Fibroblast of upper back skin (primary cell): ENCODE results near the gene ZNF180.
"Not testable (repeated sequence)": the region's sequence is repeated elsewhere in the genome, so short reads cannot be mapped to it uniquely, and the experiment has no call there.

Experiments used
- DNase-seq: peaks from one replicate; pipeline ENCODE4 v3.0.0-alpha.2; 2013

ZNF180 gene

GRCh38 chr19:44499962-44500949, at the start of gene ZNF180:
Gene ZNF180, minus strand, starts transcription at chr19:44500522. Its CDS starts 3,188 bp downstream, at chr19:44497334.
- peak; percentile 93 for DNase-seq

GRCh38 chr19:44549507-44549906, 49.2 kb upstream of the ZNF180 start:
- no peak for DNase-seq

GRCh38 chr19:44548736-44549135, 48.4 kb upstream of the ZNF180 start:
- DNase-seq = peak; percentile 83

- no peak for DNase-seq
Observed at GRCh38 chr19:44544031-44544430, 43.7 kb upstream of the ZNF180 start.

GRCh38 chr19:44542671-44543070, 42.3 kb upstream of the ZNF180 start:
- DNase-seq = no peak

GRCh38 chr19:44540736-44541135, 40.4 kb upstream of the ZNF180 start:
- DNase-seq = no peak

- DNase-seq = no peak
Observed at GRCh38 chr19:44539991-44540390, 39.7 kb upstream of the ZNF180 start.

GRCh38 chr19:44539236-44539826, 39.0 kb upstream of the ZNF180 start:
- peak; percentile 23 for DNase-seq

GRCh38 chr19:44535361-44535760, 35.0 kb upstream of the ZNF180 start:
- DNase-seq = not testable (repeated sequence)

GRCh38 chr19:44532819-44533218, 32.5 kb upstream of the ZNF180 start:
- no peak for DNase-seq

GRCh38 chr19:44530777-44531176, 30.5 kb upstream of the ZNF180 start:
- no peak for DNase-seq

- no peak for DNase-seq
Observed at GRCh38 chr19:44529536-44529935, 29.2 kb upstream of the ZNF180 start, which contains the start of gene CEACAM20. Gene CEACAM20, minus strand, starts transcription at chr19:44529675. Its CDS starts 166 bp downstream, at chr19:44529509.

- no peak for DNase-seq
Observed at GRCh38 chr19:44527554-44527953, 27.2 kb upstream of the ZNF180 start.

- no peak for DNase-seq
Observed at GRCh38 chr19:44525721-44526430, 25.6 kb upstream of the ZNF180 start.

GRCh38 chr19:44521370-44521769, 21.0 kb upstream of the ZNF180 start:
- no peak for DNase-seq

- DNase-seq = no peak
Observed at GRCh38 chr19:44517146-44517545, 16.8 kb upstream of the ZNF180 start.

GRCh38 chr19:44515907-44516306, 15.6 kb upstream of the ZNF180 start:
- no peak for DNase-seq

GRCh38 chr19:44515031-44515430, 14.7 kb upstream of the ZNF180 start:
- no peak for DNase-seq

- DNase-seq = peak; percentile 52
Observed at GRCh38 chr19:44512326-44513298, 12.3 kb upstream of the ZNF180 start.

- no peak for DNase-seq
Observed at GRCh38 chr19:44509478-44509877, 9.2 kb upstream of the ZNF180 start.

- DNase-seq = no peak
Observed at GRCh38 chr19:44499559-44499958, 763 bp downstream of the ZNF180 start.

GRCh38 chr19:44498988-44499387, 1.3 kb downstream of the ZNF180 start:
- no peak for DNase-seq
